Kasumi-1 (cell line): ENCODE data around the gene TACC2.

Experiments used
- DNase-seq, 2 experiments: peaks; one replicate each; lab custom pipeline; 2025; lab: John Stamatoyannopoulos, UW

The TACC2 gene

GRCh38 chr10:122248356-122249302 is 259.7 kb downstream of the TACC2 start:
- DNase-seq: no peak

GRCh38 chr10:122249303-122249850 is 260.4 kb downstream of the TACC2 start:
- DNase-seq: no peak

GRCh38 chr10:122249991-122250750 is 261.2 kb downstream of the TACC2 start:
- no peak for DNase-seq

- DNase-seq: no peak
Measured at GRCh38 chr10:122251459-122252255, 262.7 kb downstream of the TACC2 start.

GRCh38 chr10:122252805-122253204 is 263.8 kb downstream of the TACC2 start:
- DNase-seq: no peak

- DNase-seq: no peak
Measured at GRCh38 chr10:122253605-122254004, 264.6 kb downstream of the TACC2 start.

GRCh38 chr10:122254831-122255230 is 265.9 kb downstream of the TACC2 start:
- DNase-seq: no peak

- no peak for DNase-seq
Measured at GRCh38 chr10:122255509-122256301, 266.7 kb downstream of the TACC2 start.

GRCh38 chr10:122257041-122257440 is 268.1 kb downstream of the TACC2 start:
- DNase-seq: no peak

- no peak for DNase-seq
Measured at GRCh38 chr10:122258136-122259074, 269.4 kb downstream of the TACC2 start.

- DNase-seq: no peak
Measured at GRCh38 chr10:122259075-122259466, 270.1 kb downstream of the TACC2 start.

- no peak for DNase-seq
Measured at GRCh38 chr10:122261584-122261983, 272.6 kb downstream of the TACC2 start.

GRCh38 chr10:122263971-122264370 is 275.0 kb downstream of the TACC2 start:
- no peak for DNase-seq

- DNase-seq: no peak
Measured at GRCh38 chr10:122264436-122264835, 275.5 kb downstream of the TACC2 start.

- no peak for DNase-seq
Measured at GRCh38 chr10:122264931-122265330, 276.0 kb downstream of the TACC2 start.

GRCh38 chr10:122265896-122266295 is 276.9 kb downstream of the TACC2 start:
- no peak for DNase-seq

- DNase-seq: peak; percentile 16 to 22
Measured at GRCh38 chr10:122267849-122268737, 279.1 kb downstream of the TACC2 start.

- no peak for DNase-seq
Measured at GRCh38 chr10:122269059-122269687, 280.2 kb downstream of the TACC2 start.
